Endometrial microvascular endothelial cells (primary cell): ENCODE results near the gene IL6ST. TPM values are rescaled to one million over a fixed set of nuclear protein-coding genes. Genes with fewer than 3 reads are reported as not detected.
"Not testable (repeated sequence)": the region's sequence is repeated elsewhere in the genome, so short reads cannot be mapped to it uniquely, and the experiment has no call there.

Experiments
- in situ Hi-C: cut with HindIII; loops from 2 replicates; pipeline ENCODE4 v1.10.0; 2017; ENCODE audit warnings: low sequenced_read_pairs, low pct_unique_long_range_greater_than_20kb; ENCODE audit errors: inconsistent ontology term
- total RNA-seq: library from RNA; depleted of rRNA; stranded (reverse); fragments of >200 nt; gene quantifications from one replicate; pipeline ENCODE4 v1.2.3, GENCODE V29; 2015; ENCODE audit errors: inconsistent ontology term

IL6ST gene
- total RNA-seq, 1 donor from 2014 or later = 295 TPM

- in situ Hi-C loops = no loop called here
These were observed 15.7 kb upstream of the IL6ST start for GRCh38 chr5:56010431-56010830.

DNA sequence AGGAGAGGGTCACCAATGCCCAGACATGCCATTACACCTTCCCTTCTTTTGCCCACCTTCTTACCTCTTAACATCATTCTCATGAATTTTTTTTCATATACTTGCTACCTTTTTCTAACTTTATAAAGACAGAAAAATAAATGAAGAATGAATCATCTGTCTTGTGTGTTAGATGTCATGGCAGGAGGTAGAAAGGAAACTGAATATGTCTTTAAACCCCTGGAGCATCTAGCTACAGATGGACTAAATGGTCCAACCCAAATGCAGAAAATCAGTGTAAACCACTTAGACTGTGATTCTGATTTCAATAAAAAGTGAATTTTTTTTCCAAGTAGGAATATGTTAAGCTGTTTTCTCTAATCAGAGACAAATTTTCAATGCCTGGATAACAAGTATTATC is 11.8 kb upstream of the IL6ST start:
- in situ Hi-C loops = no loop called here

- in situ Hi-C loops = no loop called here
These were observed 11.3 kb upstream of the IL6ST start for GRCh38 chr5:56006094-56006493.

- in situ Hi-C loops = no loop called here
These were observed 10.1 kb upstream of the IL6ST start for GRCh38 chr5:56004874-56005273.

GRCh38 chr5:56003679-56004078 is 8.9 kb upstream of the IL6ST start:
- in situ Hi-C loops = no loop called here

GRCh38 chr5:56003179-56003578 is 8.4 kb upstream of the IL6ST start:
- in situ Hi-C loops = no loop called here

- in situ Hi-C loops = no loop called here
These were observed 7.5 kb upstream of the IL6ST start for GRCh38 chr5:56002303-56002702.

- in situ Hi-C loops = not testable (repeated sequence)
These were observed 5.5 kb upstream of the IL6ST start for GRCh38 chr5:56000221-56000620.

DNA sequence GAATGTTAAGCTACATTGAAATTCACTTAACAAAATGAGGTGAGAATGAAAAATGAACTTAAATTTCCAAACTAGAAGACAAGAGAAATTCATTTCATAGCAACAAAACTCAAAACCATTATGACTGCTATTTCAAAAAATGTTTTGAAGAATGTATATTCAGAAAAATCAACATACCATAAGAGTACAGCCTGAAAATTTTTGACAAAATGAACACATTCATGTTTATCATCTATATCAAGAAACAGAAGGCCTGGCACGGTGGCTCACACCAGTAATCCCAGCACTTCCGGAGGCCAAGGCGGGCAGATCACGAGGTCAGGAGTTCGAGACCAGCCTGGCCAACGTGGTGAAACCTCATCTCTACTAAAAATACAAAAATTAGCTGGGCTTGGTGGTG is 4.2 kb upstream of the IL6ST start:
- in situ Hi-C loops = no loop called here

GRCh38 chr5:55997742-55998351 is 3.1 kb upstream of the IL6ST start:
- in situ Hi-C loops = no loop called here

DNA sequence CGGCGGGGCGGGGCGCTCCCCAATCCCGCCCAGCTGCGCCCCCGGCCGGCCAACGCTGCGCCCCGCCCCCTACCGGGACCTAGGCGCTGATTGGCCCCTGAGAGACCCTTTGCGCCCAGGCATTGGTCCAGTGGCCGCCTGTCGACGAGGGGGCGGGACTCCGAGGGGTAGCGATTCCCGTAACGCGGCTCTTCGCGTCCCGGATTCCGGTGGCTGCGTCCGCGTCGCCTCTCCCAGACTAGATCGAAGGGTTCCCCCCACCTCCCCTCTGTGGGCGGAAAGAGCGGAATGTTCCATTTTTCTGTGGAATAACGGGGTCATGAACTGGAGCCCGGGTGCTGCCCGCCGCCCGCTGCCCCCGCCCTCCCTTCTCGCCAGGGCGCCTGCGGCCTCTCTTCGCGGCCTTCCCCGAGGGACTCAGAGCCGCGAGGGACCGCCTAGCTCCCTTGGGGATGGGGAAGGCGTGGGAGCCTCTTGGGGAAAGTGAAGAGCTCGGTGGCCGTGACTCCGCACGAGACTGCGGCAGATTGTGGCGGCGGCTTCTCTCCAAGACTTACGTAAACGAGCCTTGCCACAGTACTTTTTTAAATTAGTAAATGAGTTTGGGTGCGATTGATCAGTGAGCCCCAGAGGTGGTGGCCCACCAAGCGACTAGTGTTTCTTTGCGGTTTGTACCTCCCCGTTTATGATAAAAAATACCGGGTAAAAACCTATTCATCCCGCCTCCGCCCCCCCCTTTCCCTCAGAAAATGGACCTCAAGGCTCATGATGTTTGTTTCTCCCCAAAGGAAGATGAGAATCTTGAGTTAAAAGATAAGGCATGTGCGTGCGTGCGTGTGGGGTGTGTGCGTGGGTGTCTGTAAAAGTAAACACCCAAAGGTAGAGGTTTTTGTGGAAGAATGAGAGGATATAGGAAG is 493 bp upstream of the IL6ST start:
- in situ Hi-C loops = no loop called here

GRCh38 chr5:55993731-55994494 is 850 bp downstream of the IL6ST start:
- in situ Hi-C loops = no loop called here

DNA sequence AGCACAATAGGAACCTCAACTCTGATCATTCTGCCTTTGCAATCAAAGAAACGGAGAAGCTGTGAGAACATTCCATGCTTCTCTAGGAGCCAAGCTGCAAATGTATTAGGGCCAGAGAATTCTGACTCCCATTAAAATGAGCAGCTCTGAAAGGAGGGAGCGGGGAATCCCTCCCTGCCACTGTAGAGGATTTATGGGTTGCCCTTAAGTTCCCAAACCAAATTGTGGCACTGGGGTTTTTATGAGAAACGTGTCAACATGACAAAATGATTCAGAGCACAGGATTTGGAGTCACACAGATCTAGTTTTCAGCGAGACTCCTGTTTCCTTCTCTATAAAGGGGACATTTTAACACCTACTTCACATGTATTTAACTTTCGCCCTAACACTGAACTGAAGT is 1.8 kb downstream of the IL6ST start:
- in situ Hi-C loops = no loop called here

- in situ Hi-C loops = no loop called here
These were observed 2.8 kb downstream of the IL6ST start for GRCh38 chr5:55991768-55992486.

GRCh38 chr5:55990895-55991294 is 3.9 kb downstream of the IL6ST start:
- in situ Hi-C loops = not testable (repeated sequence)

GRCh38 chr5:55989860-55990259 is 4.9 kb downstream of the IL6ST start:
- in situ Hi-C loops = no loop called here

- in situ Hi-C loops = no loop called here
These were observed 5.7 kb downstream of the IL6ST start for GRCh38 chr5:55988979-55989638.

DNA sequence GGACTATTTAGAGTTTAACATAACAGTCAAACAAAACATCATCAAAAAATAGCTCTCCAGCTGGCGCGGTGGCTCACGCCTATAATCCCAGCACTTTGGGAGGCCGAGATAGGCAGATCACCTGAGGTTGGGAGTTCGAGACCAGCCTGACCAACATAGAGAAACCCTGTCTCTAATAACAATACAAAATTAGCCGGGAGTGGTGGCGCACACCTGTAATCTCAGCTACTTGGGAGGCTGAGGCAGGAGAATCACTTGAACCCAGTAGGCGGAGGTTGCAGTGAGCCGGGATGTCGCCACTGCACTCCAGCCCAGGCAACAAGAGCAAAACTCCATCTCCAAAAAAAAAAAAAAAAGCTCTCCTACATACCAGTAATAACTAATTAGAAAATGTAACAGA is 6.3 kb downstream of the IL6ST start:
- in situ Hi-C loops = not testable (repeated sequence)

GRCh38 chr5:55986931-55987330 is 7.8 kb downstream of the IL6ST start:
- in situ Hi-C loops = no loop called here
